C4-2B (cell line): Measurements from ENCODE around the gene BMP7.
A peak's percentile ranks its signal among the peaks of the same experiment; 100 is the strongest.

Experiments
- H3K27ac ChIP-seq: fragments of 450-650 bp; 2 replicates; pipeline ENCODE4 v1.5.1; 2017
- ZFX ChIP-seq: fragments of 450-650 bp; IDR thresholded peaks from 2 replicates; pipeline ENCODE4 v1.6.1; 2017
- TF ChIP-seq, protein P1 (sequence below): fragments of 450-650 bp; conservative IDR thresholded peaks from 2 replicates; pipeline ENCODE4 v1.5.1; 2017; ENCODE audit warnings: mild to moderate bottlenecking

Gene BMP7

DNA sequence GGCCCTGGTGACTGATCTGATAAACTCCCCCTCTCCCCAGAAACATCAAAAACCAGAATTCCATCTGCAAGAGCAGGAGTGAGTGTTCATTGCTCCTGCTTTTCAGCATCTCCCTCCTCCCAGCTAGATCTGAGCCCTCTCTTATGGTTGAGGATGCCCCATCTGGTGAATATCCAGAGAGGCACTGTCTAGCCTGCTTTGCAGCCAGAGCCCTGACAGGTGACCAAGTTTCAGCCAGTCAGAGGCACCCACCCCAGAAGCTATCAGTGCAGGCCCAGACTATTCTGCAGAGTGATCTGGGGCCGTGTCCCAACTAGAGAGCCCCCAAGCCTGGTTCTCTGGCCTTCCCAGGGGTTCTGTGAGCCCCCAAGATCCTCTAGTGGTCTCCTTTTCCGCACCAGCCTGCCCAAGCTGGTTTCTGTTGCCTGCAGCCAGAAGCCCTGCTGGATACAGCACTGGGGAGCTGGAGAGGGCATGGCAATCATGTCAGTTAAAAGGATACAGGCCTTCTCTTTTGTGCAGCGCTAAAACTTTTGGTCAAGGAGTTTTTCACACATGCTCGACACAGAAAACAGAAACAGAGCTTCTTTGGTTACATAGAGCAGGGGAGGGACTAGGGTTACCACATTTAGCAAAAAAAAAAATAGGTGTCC, 6.6 kb upstream of the BMP7 start:
- H3K27ac ChIP-seq: no peak overlapping the region
- TF ChIP-seq ZFX: no peak
- TF ChIP-seq, protein P1, sequence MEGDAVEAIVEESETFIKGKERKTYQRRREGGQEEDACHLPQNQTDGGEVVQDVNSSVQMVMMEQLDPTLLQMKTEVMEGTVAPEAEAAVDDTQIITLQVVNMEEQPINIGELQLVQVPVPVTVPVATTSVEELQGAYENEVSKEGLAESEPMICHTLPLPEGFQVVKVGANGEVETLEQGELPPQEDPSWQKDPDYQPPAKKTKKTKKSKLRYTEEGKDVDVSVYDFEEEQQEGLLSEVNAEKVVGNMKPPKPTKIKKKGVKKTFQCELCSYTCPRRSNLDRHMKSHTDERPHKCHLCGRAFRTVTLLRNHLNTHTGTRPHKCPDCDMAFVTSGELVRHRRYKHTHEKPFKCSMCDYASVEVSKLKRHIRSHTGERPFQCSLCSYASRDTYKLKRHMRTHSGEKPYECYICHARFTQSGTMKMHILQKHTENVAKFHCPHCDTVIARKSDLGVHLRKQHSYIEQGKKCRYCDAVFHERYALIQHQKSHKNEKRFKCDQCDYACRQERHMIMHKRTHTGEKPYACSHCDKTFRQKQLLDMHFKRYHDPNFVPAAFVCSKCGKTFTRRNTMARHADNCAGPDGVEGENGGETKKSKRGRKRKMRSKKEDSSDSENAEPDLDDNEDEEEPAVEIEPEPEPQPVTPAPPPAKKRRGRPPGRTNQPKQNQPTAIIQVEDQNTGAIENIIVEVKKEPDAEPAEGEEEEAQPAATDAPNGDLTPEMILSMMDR: no peak

- TF ChIP-seq, protein P1: no peak
- no peak for TF ChIP-seq ZFX
- H3K27ac ChIP-seq: no peak overlapping the region
These were observed 4.0 kb upstream of the BMP7 start for GRCh38 chr20:57270204-57270984.

DNA sequence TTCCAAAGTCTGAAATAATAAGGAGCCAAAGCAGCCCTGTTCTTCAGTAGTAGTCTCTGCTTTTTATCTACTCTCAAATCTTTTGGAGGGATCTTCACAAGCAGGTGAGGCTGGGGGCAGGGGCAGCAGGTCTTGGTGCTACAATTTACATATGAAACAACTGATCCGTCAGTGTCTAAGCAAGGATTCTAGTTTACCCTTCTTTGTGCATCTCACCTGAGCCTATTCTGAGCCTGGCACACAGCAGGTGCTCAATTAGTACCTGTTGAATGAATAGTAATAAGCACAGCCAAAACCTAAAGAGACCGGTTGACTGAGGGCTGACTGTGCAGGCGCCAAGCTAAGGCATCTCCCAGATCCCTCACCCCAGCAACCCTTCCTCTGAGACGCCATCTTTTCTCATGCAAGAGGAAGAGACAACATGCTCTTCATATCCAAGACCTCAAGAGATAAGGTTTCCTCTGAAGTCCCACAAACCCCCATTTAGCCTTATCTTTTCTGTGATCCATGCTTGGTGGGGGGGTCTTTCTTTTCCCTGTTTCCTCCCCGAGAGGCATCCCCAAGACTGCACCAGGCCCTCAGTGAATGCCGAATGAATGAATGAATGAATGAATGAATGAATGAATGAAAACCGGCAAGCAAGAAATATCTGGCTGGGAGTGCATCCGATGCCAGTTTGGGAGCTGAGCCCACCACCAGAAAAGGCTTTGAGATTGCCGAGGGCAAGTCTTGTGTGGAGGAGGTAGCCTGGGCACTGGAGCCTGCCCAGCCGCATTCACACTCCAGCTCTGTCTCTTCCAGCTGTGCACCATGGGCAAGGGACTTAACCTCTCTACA, 2.9 kb upstream of the BMP7 start:
- TF ChIP-seq, protein P1: no peak
- TF ChIP-seq ZFX: no peak
- no peak overlapping the region for H3K27ac ChIP-seq

- no peak overlapping the region for H3K27ac ChIP-seq
- TF ChIP-seq, protein P1: no peak
- TF ChIP-seq ZFX: no peak
These were observed 2.1 kb upstream of the BMP7 start for GRCh38 chr20:57268399-57269076.

DNA sequence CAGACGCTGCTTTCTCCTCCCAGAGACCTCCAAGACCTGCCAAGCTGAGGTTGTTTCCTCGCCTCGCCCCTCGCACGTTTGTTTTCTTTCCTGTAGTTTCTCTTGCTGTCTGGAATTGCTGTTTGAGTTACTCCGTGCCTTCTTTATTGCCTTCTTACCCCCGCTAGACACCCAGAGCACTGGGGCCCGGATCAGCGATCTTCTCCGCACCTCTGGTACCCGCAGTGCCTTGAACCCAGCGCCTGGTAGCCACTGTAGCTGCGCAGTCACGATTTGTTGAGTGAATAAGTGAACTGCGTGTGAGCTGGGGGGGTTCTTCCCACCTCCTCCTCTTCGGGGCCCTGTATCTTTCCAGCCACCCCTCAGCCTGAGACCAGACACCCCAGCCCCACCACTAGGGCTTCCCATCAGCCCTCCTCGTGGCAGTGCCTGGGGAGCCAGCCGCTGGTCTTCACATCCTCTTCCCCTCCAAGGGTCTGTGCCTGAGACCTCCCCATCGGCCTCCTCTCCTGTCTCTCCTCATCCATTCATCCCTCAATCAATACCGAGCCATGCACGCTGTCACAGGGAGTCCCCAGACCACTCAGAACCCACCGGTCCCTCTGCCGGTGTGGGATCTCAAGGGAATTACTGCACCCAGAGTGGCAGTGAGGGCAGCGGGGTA, 849 bp upstream of the BMP7 start:
- TF ChIP-seq, protein P1: no peak
- no peak for TF ChIP-seq ZFX
- H3K27ac ChIP-seq: no peak overlapping the region

DNA sequence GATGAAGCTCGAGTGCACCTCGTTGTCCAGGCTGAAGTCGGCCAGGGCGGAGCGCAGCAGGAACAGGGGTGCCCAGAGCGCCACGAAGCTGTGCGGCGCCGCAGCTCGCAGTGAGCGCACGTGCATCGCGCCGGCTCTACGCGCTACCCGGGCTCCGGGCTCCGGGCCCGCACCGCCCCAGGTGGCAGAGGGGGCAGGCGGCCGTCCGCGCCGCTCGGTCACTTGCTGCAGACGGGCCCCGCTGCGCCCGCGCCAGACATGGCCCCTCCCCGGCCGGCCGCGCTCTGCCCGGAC, 497 bp downstream of the BMP7 start:
- H3K27ac ChIP-seq: peak overlapping the region; percentile 35
- TF ChIP-seq ZFX: peak; percentile 65; the same call in 1 of the 2 replicates
- TF ChIP-seq, protein P1: no peak
